ENCODE results near the gene PRTG.

GRCh38 chr15:55660153-55660552 lies 82.8 kb downstream of the PRTG start:
- no peak for TF ChIP-seq CTCF (IDR thresholded peaks at IDR 0.05)
- no peak for TF ChIP-seq KAT7 (CRISPR knock-in tag; IDR thresholded peaks at IDR 0.05; ENCODE audit: borderline replicate concordance)
- no peak for TF ChIP-seq ATF3 (CRISPR knock-in tag; conservative IDR thresholded peaks at IDR 0.05)
- no peak for TF ChIP-seq MAX (CRISPR knock-in tag; IDR thresholded peaks at IDR 0.05)
- no peak for TF ChIP-seq ZNF263 (CRISPR knock-in tag; IDR thresholded peaks at IDR 0.05; ENCODE audit: low read depth)
- no peak for TF ChIP-seq RELA (CRISPR knock-in tag; IDR thresholded peaks at IDR 0.05; ENCODE audit: borderline replicate concordance)
- TF ChIP-seq ZNF281 (CRISPR knock-in tag; IDR thresholded peaks at IDR 0.05), result no peak
- TF ChIP-seq PRRX2 (CRISPR knock-in tag; IDR thresholded peaks at IDR 0.05), result no peak
- no peak for TF ChIP-seq ELF4 (CRISPR knock-in tag; IDR thresholded peaks at IDR 0.05; ENCODE audit: low read depth)
- no peak for TF ChIP-seq ZNF232 (CRISPR knock-in tag; IDR thresholded peaks at IDR 0.05)
- no peak for TF ChIP-seq FOXP4 (CRISPR knock-in tag; IDR thresholded peaks at IDR 0.05)
- TF ChIP-seq ZNF219 (CRISPR knock-in tag; IDR thresholded peaks at IDR 0.05; ENCODE audit: borderline replicate concordance), result no peak

All from WTC11 (cell line).